Heart right ventricle (tissue), 16 donors: ENCODE data around the gene ERGIC1. TPM values are rescaled to one million over a fixed set of nuclear protein-coding genes. Genes with fewer than 3 reads are reported as not detected.
A peak's percentile ranks its signal among the peaks of the same experiment; 100 is the strongest.

Experiments used
- ATAC-seq, 8 donors: fragments of 200-7000 bp; cut with Tn5 transposase; one replicate each; pipeline ENCODE4 v1.9.1; 2020; ENCODE audit warnings: mild to moderate bottlenecking in 8 of 8, moderate library complexity in 8 of 8, moderate number of reproducible peaks in 1 of 8
- DNase-seq, 2 donors: peaks; one replicate each; pipeline ENCODE4 v3.0.0-alpha.2; 2020
- H3K27ac ChIP-seq, 10 donors: fragments of 200-600 bp; sonication (generic) in 2 of 10; one replicate each; pipeline versions ENCODE4 v1.5.0 to v1.8.0; 2020 to 2022; ENCODE audit warnings: mild to moderate bottlenecking in 3 of 10
- H3K27me3 ChIP-seq, 7 donors: fragments of 200-600 bp; one replicate each; pipeline ENCODE4 v1.8.0; 2021 to 2022; ENCODE audit warnings: mild to moderate bottlenecking in 2 of 7
- H3K36me3 ChIP-seq, 9 donors: fragments of 200-600 bp; sonication (generic) in 1 of 9; one replicate each; pipeline versions ENCODE4 v1.5.0 to v1.8.0; 2020 to 2022; ENCODE audit warnings: mild to moderate bottlenecking in 2 of 9
- H3K4me1 ChIP-seq, 9 donors: fragments of 200-600 bp; sonication (generic) in 1 of 9; one replicate each; pipeline versions ENCODE4 v1.5.0 to v1.8.0; 2020 to 2022; ENCODE audit warnings: mild to moderate bottlenecking in 4 of 9
- H3K4me3 ChIP-seq, 10 donors: fragments of 200-600 bp; sonication (generic) in 2 of 10; one replicate each; pipeline versions ENCODE4 v1.5.0 to v1.8.0; 2020 to 2022; ENCODE audit warnings: mild to moderate bottlenecking in 7 of 10, moderate library complexity in 2 of 10
- H3K9me3 ChIP-seq, 11 donors: fragments of 200-600 bp in 10 of 11; sonication (generic) in 2 of 11; one replicate each; pipeline versions ENCODE4 v1.5.0 to v1.8.0; 2013 to 2022; ENCODE audit warnings: mild to moderate bottlenecking in 2 of 11, control low read depth in 1 of 11, moderate library complexity in 1 of 11
- WGBS, 2 donors: extraction: QIAGEN DNeasy Blood & Tissue Kit; methylation state at CpG; one replicate each; pipeline ENCODE4 v1.1.7; 2013; ENCODE audit warnings: inconsistent platforms in 1 of 2; 5-methylcytosine and 5-hydroxymethylcytosine counted together
- intact Hi-C, 10 donors: fragments of 100-400 bp; cut with DNase I; formaldehyde crosslinking; loops; one replicate each; pipeline versions ENCODE4 v1.11.1 to v1.14.2; 2022
- polyA plus RNA-seq, 2 donors: library from polyadenylated mRNA; stranded (reverse); fragments of 200-250 nt; gene quantifications; one replicate each; pipeline ENCODE4 v1.2.3, GENCODE V29; 2013
- total RNA-seq, 10 donors: library from RNA; stranded (reverse); fragmentation: NEBNext Ultra II Directional in 3 of 10; extraction: Animal tissue kit (Norgen Biotek cat#: 25700) in 3 of 10; gene quantifications; one replicate each; pipeline versions ENCODE4 v1.2.1 to v1.2.4, GENCODE V29; 2021 to 2023
- TF ChIP-seq, protein P1 (sequence below), 9 donors: fragments of 200-600 bp; sonication (generic) in 2 of 9; IDR thresholded peaks; one replicate each; pipeline versions ENCODE4 v1.5.0 to v1.8.0; 2021 to 2022; ENCODE audit warnings: antibody characterized with exemption in 9 of 9, mild to moderate bottlenecking in 5 of 9, moderate library complexity in 1 of 9
- donor health status: Arrhythmogenic right ventricular cardiomyopathy.
- donor health status: ischemic (EF 13 %, LVEDD 7.1; RV severe dilation, severe dysfunction).
- donor health status: healthy with polysubstance abuse.
- donor health status: DM: no; HTN: yes; CAD: no.
- donor health status: DM: no; HTN: no; CAD: no.
- donor health status: ischemic (EF 25% LVEDD 6.9; RV normal size, moderate dysfunction).
- donor health status: ischemic (EF 25% LVEDD 5.7; RV mildly dilated, moderate dysfunction).
- donor health status: healthy.
- donor health status: DM: yes; HTN: yes; CAD: no.
- donor health status: Ischemic cardiomyopathy.
- donor health status: ischemic (EF 35%, LVEDD 5.7; RV mildly dilated, moderate dysfunction).
- donor health status: nonischemic (EF 11% LVEDD 7.7; RV severe dilation, severe dysfunction).
- donor health status: DM: yes; HTN: yes; CAD: no.
- donor health status: PGD.
- donor health status: ischemic (EF 29% LVEDD 5.4; RV normal size, mild dysfunction).
- donor health status: nonischemic (EF 23%, LVEDD 6.1; RV moderate dilation, normal function).

Gene ERGIC1
- total and polyA plus RNA-seq, 12 donors: 48.0 to 91.9 (median 72.5) TPM

- DNase-seq (no peak), ATAC-seq (no peak)
- Histone ChIP-seq H3K27ac (no peak overlapping the region), H3K9me3 (no peaks in the 10 kb centered on the region), H3K27me3 (no peaks in the 10 kb centered on the region), H3K36me3 (peaks cover 0 to 88% (median 21%) of the 10 kb centered on the region in 9 donors), H3K4me1 (peaks cover 0 to 30% (median 5%) of the 10 kb centered on the region in 9 donors), H3K4me3 (no peak overlapping the region)
- intact Hi-C loops: loop anchor here in 1 of 10 donors (10.0 kb wide), 1 partner anchor 144 kb away; no protein-coding TSS in a partner anchor
- TF ChIP-seq, protein P1, sequence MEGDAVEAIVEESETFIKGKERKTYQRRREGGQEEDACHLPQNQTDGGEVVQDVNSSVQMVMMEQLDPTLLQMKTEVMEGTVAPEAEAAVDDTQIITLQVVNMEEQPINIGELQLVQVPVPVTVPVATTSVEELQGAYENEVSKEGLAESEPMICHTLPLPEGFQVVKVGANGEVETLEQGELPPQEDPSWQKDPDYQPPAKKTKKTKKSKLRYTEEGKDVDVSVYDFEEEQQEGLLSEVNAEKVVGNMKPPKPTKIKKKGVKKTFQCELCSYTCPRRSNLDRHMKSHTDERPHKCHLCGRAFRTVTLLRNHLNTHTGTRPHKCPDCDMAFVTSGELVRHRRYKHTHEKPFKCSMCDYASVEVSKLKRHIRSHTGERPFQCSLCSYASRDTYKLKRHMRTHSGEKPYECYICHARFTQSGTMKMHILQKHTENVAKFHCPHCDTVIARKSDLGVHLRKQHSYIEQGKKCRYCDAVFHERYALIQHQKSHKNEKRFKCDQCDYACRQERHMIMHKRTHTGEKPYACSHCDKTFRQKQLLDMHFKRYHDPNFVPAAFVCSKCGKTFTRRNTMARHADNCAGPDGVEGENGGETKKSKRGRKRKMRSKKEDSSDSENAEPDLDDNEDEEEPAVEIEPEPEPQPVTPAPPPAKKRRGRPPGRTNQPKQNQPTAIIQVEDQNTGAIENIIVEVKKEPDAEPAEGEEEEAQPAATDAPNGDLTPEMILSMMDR (IDR thresholded peaks at IDR 0.05): no peak
- 87 to 92% methylated on average over 8 of the region's 8 CpGs for WGBS, 2 donors
Observed at GRCh38 chr5:172990776-172991175, 156.7 kb downstream of the ERGIC1 start.

DNA sequence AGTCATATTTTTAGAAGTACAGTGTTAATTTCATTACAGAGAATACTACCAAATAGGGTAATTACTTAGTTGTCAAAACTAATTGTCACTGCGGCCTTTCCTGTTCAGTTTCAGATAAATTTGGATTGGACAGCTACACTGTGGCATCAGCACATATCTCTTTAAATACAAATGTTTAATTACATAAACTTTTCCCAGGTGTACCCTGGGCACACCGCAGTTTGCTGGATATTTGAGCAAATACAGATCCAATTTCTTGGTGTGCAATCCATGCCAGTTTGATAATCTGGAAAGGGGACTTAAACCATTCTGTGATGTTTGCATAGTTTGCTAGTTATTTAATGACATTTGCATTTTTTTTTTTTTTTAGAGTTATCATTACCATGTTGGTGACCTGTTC lies 160.4 kb downstream of the ERGIC1 start:
- DNase-seq (no peak), ATAC-seq (no peak)
- TF ChIP-seq, protein P1 (IDR thresholded peaks at IDR 0.05): no peak
- intact Hi-C loops: loop anchor here in 1 of 10 donors (10.0 kb wide), 1 partner anchor 140 kb away; no protein-coding TSS in a partner anchor
- Histone ChIP-seq H3K4me3 (no peak overlapping the region), H3K27me3 (no peaks in the 10 kb centered on the region), H3K4me1 (peaks cover 0 to 16% (median 3%) of the 10 kb centered on the region in 9 donors), H3K27ac (no peak overlapping the region), H3K36me3 (peaks cover 0 to 90% (median 18%) of the 10 kb centered on the region in 9 donors), H3K9me3 (no peaks in the 10 kb centered on the region)
- WGBS, 2 donors: 96 to 99% methylated on average over 2 of the region's 2 CpGs

DNA sequence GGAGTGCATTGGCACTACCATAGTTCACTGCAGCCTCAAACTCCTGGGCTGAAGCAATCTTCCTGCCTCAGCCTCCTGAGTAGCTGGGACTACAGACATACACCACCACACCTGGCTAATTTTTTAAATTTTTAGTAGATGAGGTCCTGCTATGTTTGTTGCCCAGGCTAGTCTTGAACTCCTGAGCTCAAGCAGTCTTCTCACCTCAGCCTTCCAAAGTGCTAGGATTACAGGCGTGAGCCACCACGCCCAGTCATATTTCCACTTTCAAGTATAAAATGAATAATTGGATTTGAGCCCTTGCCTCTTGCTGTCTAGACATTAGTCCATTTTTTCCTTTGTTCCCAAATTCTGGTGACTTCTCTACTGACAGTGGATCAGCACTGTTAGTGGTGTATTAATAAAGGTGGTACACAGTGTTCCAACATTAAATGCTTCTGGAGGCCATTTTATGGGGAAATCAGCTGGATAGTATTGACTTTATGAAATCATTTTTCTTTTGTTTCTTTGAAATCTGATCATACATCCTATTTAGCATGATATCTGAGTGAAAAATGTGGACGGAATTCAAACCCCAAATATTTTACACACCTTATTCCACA lies 165.4 kb downstream of the ERGIC1 start:
- Histone ChIP-seq H3K4me1 (peaks cover 10 to 57% (median 48%) of the 10 kb centered on the region in 9 donors), H3K27ac (peak overlapping the region in 2 of 10 donors; percentile 0 to 2), H3K9me3 (no peaks in the 10 kb centered on the region), H3K36me3 (peaks cover 0 to 48% (median 15%) of the 10 kb centered on the region in 9 donors), H3K27me3 (no peaks in the 10 kb centered on the region), H3K4me3 (no peak overlapping the region)
- ATAC-seq (peak in 1 of 8 donors; percentile 24), DNase-seq (no peak)
- intact Hi-C loops: loop anchor here in 1 of 10 donors (10.0 kb wide), 1 partner anchor 135 kb away; no protein-coding TSS in a partner anchor
- TF ChIP-seq, protein P1 (IDR thresholded peaks at IDR 0.05): no peak
- 87 to 98% methylated on average over 3 of the region's 3 CpGs for WGBS, 2 donors

- H3K9me3 ChIP-seq: no peaks in the 10 kb centered on the region
- intact Hi-C loops: loop anchor here in 3 of 10 donors (10.0 kb wide), 2 partner anchors 135 to 285 kb away; no protein-coding TSS in a partner anchor
- peak overlapping the region in 1 of 10 donors; percentile 2 for H3K27ac ChIP-seq
- no peak overlapping the region for H3K4me3 ChIP-seq
- peaks cover 0 to 43% (median 14%) of the 10 kb centered on the region in 9 donors for H3K36me3 ChIP-seq
- no peaks in the 10 kb centered on the region for H3K27me3 ChIP-seq
- DNase-seq (no peak), ATAC-seq (no peak)
- WGBS, 2 donors: 29 to 43% methylated on average over 1 of the region's 1 CpG
- peaks cover 14 to 62% (median 50%) of the 10 kb centered on the region in 9 donors for H3K4me1 ChIP-seq
- TF ChIP-seq, protein P1 (IDR thresholded peaks at IDR 0.05): no peak
Observed at GRCh38 chr5:172999974-173000373, 165.9 kb downstream of the ERGIC1 start.
